Epidermal melanocyte (primary cell): ENCODE results near the gene PPHLN1.

Experiments
- DNase-seq: peaks from one replicate; pipeline ENCODE4 v3.0.0; 2011; ENCODE audit warnings: low spot score; ENCODE audit not compliant: insufficient read length

PPHLN1 gene

GRCh38 chr12:42325653-42326474 lies at the start of gene PPHLN1, which contains the start of gene ZCRB1:
Gene PPHLN1 (plus strand): TSS chr12:42326167. CDS start chr12:42335903, 9,736 bp downstream.
Gene ZCRB1 (minus strand): TSS chr12:42326094. CDS start chr12:42324102, 1,992 bp downstream.
- DNase-seq, result peak; percentile 49

- peak; percentile 53 for DNase-seq
These were observed 48.4 kb upstream of the PPHLN1 start for GRCh38 chr12:42277396-42278127.

DNA sequence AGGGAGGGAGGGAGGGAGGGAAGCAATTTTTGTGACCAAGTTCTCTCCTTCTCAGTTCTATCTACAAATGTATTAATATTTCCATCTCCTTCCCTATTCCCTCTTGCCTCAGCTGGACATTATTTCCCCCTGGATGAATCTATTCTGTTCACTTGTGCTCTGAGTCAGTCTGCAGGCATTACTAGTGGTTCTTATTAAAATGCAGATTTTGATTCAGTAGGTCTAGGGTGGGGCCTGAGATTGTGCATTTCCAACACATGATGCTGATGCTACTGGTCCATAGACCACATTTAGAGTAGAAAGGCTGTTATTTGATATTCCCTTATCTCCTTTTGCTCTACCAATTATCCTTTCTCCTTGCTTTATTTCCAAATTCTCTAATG lies 47.8 kb upstream of the PPHLN1 start:
- no peak for DNase-seq

DNA sequence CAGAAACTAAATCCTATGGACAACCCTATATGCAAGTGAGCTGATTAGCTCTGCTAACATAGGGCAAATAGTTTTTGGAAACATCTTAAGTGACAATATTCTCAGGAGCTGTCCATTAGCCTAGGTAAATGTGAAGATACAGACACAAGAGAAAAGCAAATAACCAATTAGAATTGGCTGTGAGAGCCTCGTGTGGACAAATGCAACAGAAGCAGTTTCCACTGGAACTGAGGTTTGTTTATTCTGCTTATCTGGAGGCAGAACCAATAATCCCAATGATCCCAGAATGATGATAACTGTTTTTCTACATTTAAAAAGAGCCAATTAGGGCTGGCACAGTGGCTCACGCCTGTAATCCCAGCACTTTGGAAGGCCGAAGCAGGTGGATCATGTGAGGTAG lies 44.7 kb upstream of the PPHLN1 start:
- DNase-seq, result no peak

- DNase-seq, result no peak
These were observed 44.1 kb upstream of the PPHLN1 start for GRCh38 chr12:42281844-42282243.

DNA sequence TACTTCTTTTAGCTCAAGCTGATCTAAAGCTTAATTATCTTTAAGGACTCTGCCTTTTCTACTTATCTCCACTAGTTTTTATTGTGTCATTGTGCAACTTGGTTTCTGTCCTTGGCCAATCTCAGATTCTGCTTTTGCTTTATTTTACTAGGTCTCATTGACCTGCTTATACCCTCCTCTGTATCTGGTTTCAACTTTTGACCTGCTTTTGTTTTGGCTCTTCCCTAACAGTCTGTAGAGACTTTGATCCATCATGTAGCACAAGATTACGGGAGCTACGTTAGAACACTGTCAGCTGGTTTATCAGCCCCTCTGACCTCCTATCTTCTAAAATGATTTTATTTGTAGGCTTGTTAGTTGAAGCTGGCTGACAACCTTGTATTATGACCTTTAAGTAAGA lies 43.7 kb upstream of the PPHLN1 start:
- DNase-seq, result no peak

- DNase-seq, result no peak
These were observed 42.2 kb upstream of the PPHLN1 start for GRCh38 chr12:42283739-42284138.

DNA sequence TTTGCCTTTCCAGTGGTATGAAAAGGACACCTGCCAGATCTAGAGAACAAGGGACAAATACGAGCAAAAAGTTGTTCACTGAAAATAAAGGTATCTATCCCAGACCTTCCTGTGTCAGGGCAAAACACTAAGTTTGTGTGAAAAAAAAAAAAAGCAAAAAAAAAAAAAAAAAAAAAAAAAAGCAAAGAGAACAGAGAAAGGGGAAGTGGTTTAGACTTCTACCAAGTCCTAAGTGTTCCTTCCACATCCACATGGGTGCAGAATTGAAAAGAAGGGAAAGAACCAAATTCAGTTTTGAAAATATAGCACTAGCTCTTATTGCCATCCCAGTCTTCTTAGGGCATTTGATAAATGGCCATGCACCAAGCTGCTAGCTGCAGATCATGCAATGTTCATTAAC lies 41.8 kb upstream of the PPHLN1 start:
- DNase-seq, result no peak

GRCh38 chr12:42284876-42285275 lies 41.1 kb upstream of the PPHLN1 start:
- no peak for DNase-seq

- no peak for DNase-seq
These were observed 40.5 kb upstream of the PPHLN1 start for GRCh38 chr12:42285431-42285830.

- DNase-seq, result no peak
These were observed 39.2 kb upstream of the PPHLN1 start for GRCh38 chr12:42286741-42287140.

DNA sequence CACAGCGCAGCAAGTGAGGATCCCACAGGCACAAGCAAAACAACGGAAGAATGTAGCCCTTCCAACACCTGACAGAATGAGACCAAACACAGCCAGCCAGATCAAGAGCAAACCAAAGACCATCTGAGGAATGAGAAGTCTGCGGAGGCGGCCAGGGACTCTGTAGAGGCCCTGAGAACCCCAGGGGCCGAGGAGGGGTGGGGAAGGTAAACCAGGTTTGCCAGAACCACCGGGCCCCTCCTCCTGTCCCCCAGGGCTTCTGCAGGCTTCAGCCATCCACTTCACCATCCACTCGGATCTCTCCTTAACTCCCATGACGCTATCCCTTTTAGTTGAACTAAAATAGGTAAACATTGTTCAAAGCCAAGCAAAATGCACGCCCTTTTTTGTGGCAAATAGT lies 37.4 kb upstream of the PPHLN1 start:
- no peak for DNase-seq

GRCh38 chr12:42291680-42292079 lies 34.3 kb upstream of the PPHLN1 start:
- no peak for DNase-seq

DNA sequence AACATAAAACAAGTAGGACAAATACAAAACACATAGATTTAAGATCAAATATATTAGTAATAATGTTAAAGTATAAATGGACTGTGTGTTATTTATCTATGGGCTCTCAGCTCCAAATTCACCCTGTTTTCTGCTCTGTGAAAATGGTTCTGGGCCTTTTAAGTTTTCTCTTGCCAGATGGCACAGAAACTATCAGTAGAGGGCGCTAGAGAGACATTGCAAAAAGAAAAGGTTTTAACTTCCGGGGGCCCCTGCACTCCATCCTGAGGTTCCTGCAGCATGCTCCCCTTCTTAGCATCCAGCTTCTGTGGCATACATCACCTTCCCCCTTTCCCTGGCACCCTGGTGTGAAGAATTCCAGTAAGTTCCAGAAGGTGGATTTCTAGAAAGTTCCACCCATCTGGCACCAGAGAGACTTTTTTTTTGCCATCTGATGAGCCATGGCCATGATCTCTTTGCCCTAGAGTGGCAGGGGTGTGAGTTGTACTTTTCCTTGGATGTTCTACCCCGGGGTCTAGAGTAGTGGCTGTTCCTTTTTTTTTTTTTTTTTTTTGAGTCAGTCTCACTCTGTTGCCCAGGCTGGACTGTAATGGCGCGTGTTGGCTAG lies 29.4 kb upstream of the PPHLN1 start:
- no peak for DNase-seq

DNA sequence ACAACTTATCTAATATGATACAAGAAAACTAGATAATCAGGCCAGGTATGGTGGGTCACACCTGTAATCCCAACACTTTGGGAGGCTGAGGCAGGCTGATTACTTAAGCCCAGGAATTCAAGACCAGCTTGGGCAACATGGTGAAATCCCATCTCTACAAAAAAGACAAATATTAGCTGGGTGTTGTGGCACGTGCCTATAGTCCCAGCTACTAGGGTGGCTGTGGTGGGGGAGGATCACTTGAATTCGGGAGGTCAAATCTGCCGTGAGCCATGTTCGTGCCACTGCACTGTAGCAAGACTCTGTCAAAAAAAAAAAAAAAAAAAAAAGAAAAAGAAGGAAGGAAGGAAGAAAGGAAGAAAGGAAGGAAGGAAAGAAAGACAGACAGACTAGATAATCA lies 27.1 kb upstream of the PPHLN1 start:
- no peak for DNase-seq

GRCh38 chr12:42299392-42300308 lies 26.3 kb upstream of the PPHLN1 start:
- DNase-seq, result no peak

DNA sequence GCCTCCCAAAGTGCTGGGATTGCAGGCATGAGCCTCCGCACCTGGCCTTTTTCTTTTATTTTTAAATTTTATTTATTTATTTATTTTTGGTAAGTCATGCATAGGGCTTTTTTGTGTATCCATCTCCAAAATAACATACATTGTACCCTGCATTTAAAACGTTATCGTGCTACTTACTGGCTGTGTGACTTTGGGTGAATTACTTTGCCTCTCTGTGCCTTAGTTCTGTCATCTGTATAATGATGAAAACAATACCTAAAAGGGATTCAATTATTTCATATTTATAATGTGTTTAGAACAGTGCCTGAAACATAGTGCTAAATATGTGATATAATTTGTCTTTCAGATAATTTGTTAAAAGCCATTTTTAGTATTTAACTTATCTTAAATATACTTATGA lies 19.7 kb upstream of the PPHLN1 start:
- DNase-seq, result no peak

DNA sequence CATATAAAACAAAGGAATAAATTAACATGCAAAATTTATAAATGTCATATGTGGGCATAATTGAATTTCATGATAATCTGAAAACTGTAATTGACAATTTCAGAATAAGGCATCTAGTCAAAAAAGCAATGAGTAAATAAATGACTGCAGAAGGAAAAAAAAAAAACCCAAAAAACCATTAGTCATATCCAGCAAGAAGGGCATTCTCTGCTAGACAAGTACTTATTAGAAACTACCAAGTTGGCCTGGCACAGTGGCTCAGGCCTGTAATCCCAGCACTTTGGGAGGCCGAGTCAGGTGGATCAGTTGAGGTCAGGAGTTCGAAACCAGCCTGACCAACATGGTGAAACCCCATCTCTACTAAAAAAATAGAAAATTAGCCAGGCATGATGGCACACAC lies 17.6 kb upstream of the PPHLN1 start:
- no peak for DNase-seq

- DNase-seq, result no peak
These were observed 16.0 kb upstream of the PPHLN1 start for GRCh38 chr12:42309996-42310395.

GRCh38 chr12:42315108-42315507 lies 10.9 kb upstream of the PPHLN1 start:
- no peak for DNase-seq

DNA sequence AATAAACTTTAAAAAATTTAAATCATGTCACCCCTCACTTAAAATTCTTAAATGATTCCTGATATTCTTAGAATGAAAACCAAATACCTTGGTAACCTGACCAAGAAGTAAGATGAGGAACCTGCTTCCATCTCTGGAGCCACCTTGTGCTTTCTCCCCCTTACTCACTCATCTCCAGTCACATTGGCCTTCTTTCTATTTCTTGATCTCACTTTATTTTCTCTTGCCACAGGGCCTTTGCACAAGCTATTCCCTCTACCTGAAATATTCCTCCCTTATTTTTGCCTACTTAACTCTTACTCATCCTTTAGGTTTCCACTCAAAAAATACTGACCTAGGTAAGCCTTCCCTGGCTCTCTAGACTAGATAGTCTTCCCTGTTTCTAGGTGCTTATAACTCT lies 5.2 kb upstream of the PPHLN1 start:
- DNase-seq, result no peak
